Inflammatory macrophage (primary cell): ENCODE data around the gene CSF3R.
A peak's percentile ranks its signal among the peaks of the same experiment; 100 is the strongest.
"Not testable (repeated sequence)": the region's sequence is repeated elsewhere in the genome, so short reads cannot be mapped to it uniquely, and the experiment has no call there.

Experiments
- DNase-seq, 2 donors: peaks; one replicate each; pipeline ENCODE4 v3.0.0-alpha.2; 2020 to 2022

Gene CSF3R

DNA sequence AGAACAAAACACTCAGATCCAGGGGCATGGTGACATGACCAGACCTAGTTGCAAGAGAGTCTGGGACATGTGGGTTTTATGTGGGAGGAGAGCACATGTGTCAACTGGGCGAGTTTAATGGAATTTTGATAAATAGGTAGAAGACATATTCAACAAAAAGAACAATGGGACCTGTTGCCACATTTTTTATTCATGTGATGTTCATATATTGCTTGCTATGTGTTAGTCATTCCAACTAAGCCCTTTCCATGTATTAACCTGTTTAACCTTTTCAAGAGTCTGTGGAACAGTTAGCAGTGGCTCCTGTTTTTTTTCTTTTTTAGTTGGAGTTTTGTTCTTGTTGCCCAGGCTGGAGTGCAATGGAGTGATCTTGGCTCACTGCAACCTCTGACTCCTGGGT, 30.1 kb upstream of the CSF3R start:
- no peak for DNase-seq

DNA sequence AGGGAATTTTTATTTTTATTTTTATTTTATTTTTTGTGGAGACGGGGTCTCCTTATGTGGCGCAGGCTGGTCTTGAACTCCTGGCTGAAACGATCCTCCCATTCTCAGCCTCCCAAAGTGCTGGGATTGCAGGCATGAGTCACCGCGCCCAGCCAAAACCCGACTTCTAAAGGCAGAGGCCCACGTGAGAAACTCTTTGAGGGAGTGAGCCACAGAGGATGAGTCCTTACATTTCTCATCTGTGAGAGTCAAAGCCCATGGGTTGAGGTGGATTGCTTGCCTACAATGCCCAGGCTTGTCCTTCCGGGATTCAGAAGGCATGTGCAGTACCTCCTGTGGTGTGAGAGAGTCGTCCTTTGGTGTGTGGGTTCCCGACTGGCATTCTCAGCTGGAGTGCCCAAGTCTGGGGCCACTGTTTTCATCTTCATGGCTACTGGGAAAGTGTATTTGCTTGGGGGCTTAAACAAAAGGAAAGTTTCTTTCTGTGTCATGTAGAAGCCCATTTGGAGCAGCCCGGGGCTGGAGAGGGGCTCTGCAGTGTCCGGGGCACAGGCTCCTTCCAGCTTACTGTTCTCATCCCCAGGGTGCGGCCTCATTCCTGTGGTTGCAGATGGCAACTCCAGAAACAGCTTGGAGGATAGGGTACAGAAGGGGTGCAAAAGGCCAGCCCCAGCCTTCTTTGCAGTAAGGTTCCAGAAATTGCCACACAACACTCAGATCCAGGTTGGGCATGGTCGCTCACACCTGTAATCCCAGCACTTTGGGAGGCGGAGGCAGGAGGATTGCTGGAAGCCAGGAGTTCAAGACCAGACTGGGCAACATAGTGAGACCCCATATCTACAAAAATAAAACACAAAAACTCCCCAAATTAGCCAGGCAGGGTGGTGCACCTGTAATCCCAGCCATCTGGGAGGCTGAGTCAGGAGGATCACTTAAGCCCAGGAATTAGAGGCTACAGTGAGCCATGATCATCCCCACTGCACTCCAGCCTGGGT, 29.4 kb upstream of the CSF3R start:
- no peak for DNase-seq

DNA sequence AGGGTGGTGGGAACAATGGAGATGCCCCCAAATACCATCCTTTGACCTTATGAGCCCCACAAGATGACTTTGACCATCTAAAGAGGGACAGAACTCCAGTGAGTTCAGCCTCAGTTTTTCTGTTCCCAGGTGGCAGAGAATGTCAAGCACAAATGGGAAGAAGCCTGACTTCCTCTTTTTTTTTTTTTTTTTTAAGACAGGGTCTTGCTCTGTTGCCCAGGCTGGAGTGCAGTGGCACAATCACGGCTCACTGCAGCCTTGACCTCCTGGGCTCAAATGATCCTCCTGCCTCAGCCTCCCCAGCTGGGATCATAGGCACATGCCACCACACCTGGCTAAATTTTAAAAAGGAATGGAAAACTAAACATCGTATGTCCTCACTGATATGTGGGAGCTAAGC, 28.5 kb upstream of the CSF3R start:
- DNase-seq, result not testable (repeated sequence)

DNA sequence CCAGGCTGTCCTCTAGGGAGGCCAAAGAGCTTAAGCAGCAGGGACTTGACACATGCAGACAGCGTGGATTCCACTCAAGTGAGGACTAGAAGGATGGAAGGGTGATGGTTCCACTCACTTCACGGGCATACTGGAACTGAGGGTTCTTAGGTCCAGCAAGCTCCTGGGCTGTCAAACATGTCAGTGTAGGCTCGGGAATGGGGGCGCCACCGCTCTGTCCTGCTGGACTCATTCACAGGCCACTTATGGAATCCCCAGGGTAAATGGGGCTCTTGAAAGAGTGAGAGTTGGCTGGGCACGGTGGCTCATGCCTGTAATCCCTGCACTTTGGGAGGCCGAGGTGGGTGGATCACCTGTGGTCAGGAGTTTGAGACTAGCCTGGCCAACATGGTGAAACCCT, 27.7 kb upstream of the CSF3R start:
- no peak for DNase-seq

DNA sequence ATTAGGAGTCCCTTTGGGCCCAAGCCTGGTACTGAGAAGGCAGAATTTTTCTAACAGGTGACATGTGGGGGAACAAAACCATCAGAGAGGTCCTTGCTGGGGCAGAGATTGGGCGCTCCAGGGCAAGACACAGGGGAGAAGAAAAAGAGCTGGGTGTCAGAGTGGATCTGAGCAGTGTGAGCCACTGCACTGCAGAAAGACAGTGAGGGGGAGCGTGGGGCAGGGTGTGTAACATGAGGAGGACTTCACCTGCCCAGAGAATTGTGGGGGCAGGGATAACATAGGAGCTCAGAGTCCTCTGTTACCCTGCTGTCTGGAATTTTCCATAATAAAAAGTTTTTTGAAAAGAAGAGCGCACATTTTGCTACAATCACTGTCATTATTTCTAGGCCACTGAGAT, 25.5 kb upstream of the CSF3R start:
- DNase-seq, result no peak

DNA sequence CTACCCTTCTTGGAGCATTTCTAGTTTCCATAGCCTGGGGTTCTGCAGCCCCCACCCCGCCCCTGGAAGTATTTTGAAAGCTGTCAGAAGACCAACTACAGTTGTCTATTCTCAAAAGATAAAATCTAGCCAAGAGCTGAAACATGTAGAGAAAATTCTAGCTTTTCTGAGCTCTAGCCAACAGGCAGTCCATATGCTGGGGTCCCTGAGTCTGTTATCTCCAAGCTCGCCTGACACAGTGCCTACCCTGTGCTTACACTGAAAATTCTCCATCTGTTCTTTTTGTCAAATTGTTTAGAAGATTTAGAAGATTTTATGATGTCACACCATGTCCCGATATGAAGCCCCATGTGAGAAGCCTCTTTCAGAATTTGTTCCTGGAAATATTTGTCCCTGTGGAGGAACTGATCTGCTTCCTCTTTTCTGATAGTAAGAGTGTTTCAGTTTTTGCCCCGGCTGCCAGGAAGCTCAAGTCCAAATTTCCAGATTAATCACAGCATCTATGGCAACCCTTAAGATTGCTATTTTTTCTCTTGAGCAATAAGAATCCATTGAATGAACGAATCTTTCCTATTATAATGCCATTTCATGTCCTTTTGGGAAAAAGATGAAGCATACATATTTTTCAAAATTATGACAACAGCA, 23.7 kb upstream of the CSF3R start:
- peak in 1 of 2 donors; percentile 8 for DNase-seq

DNA sequence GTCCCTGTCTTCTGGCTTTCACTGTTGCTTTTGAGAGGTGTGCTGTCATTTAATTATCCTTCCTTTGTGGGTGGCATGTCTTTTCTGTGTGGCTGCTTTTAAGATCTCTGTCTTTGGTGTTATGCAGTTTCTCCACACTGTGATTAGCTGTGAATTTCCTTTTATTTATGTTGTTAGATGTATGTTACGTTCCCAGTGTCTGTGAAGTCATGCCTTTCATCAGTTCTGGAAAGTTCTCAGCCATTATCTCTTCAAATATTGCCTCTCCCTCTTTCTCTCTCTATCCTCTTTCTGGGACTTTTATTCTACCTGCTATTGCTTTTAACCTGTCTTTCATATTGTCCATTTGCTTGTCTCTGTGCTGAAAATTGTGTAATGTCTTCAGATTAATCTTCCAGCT, 21.0 kb upstream of the CSF3R start:
- DNase-seq, result no peak

DNA sequence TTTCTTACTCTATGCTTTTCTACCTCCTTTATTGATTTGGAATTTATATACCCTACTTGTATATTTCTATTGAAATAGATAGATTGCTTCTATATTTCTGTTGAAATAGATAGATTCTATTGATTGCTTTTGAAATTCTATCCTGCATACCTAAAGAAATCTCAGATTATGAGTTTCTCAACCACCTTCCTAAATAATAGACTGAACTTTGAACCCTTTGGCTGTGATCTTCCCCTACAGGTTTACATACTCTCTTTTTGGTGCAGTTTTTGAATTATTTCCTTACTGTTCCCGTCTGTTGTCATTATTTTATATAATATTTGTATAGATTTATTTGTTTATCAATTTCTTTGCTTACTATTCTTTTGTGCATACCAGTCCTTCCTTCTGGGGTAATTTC, 20.4 kb upstream of the CSF3R start:
- DNase-seq, result no peak

DNA sequence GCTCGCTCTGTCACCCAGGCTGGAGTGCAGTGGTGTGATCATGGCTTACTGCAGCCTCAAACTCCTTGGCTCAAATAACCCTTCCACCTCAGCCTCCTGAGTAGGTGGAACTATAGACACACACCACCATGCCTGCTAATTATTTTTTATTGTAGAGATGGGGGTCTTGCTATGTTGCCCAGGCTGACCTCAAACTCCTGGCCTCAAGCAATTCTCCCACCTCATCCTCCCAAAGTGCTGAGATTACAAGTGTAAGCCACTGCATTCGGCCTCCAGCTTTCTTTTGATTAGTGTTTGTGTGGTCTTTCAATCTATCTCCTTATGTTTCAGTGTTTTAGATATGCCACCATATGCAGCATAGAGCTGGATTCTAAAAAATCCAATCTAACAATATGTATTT, 19.9 kb upstream of the CSF3R start:
- DNase-seq, result no peak

DNA sequence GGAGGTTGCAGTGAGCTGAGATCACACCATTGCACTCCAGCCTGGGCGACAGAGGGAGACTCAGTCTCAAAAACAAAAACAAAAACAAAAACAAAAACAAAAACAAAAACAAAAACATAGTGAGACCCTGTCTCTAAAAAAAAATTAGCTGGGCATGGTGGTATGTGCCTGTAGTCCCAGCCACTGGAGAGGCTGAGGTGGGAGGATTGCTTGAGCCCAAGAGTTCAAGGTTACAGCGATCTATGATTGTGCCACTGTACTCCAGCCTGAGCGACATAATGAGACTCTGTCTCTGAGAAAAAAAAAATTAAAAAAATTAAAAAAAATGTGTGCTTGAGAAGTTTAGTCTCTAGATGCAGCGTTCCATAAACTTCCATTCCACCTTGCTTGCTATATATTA, 19.2 kb upstream of the CSF3R start:
- DNase-seq, result not testable (repeated sequence)

DNA sequence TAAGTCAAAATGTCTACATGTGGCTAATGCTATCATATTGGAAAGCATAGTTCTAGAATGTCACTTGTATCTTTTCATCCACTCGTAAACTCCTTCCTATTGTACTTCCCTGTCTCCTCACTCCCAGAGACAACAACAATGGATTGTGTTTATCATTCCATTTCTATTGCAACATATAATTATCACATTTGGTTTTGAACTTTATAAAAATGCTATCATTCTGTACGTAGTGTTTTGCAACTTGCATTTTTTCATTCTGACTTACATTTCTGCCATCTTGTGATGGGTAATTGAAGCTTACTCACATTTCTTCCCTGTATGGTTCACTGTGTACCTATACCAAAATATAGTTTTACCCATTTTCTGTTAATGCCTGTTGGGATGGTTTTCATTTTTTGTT, 14.5 kb upstream of the CSF3R start:
- DNase-seq, result no peak

DNA sequence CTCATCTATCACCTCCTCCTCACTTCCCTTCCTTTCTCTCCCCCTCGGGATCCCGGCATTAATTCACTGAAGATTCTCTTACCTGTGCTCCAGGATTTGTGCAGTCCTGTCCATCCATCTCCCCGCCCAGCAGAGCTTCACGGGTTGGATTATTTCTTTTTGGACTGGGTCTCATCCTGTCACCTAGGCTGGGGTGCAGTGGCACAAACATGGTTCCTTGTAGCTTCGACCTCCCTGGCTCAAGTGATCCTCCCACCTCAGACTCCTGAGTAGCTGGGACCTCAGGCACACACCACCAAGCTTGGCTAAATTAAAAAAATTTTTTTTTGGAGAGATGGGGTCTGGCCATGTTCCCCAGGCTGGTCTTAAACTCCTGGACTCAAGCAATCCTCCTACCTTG, 12.3 kb upstream of the CSF3R start:
- no peak for DNase-seq

DNA sequence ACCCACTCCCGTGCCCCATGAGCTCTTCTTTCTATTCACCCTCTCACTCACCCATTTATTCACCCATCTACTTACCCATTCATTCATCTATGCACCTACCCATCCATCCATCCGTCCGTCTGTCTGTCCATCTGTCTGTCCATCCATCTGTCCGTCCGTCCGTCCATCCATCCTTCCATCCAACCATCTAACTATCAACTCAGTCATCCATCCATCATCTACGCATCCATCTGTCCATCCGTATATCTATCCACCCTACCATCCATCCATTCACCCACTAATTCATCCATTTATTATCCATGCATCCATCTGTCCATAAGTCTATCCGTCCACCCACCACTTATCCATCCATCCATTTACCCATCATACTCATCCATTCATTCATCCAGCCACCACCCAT, 10.8 kb upstream of the CSF3R start:
- DNase-seq, result no peak

DNA sequence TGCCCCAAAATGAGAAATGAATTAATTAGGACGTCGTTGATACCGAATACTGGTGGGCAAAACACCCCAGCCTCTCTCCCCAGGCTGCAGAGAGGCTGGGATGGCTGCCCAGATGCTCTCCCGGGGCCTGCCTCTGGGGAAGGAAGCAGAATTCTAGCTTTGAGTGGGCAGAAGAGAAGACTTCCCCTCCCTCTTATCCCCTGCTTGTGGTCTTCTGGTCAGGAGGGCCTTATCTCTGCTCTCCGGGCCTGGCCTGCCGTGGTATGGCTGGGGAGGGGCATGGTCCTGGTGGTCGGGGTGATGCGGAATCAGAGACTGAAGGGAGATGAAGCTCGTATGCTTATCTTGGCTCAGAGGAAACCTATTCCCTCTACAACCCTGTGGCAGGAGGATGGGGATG, 9.8 kb upstream of the CSF3R start:
- no peak for DNase-seq

DNA sequence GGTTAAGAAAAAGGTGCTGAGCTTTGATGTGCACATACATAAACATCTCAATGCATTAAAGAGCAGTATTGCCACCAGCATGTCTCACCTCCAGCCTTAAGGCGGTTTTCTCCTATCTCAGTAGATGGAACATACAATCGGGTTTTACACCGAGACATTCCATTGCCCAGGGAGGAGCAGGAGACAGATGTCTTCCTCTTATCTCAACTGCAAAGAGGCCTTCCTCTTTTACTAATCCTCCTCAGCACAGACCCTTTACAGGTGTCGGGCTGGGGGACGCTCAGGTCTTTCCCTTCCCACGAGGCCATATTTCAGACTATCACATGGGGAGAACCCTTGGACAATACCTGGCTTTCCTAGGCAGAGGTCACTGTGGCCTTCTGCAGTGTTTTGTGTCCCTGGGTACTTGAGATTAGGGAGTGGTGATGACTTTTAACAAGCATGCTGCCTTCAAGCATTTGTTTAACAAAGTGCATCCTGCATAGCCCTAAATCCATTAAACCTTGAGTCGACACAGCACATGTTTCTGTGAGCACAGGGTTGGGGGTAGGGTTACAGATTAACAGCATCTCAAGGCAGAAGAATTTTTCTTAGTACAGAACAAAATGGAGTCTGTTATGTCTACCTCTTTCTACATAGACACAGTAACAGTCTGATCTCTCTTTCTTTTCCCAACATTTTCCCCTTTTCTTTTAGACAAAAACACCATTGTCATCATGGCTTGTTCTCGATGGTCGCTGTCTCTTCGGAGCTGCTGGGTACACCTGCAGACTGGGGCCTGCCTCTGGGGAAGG, 6.7 kb upstream of the CSF3R start:
- DNase-seq, result not testable (repeated sequence)

DNA sequence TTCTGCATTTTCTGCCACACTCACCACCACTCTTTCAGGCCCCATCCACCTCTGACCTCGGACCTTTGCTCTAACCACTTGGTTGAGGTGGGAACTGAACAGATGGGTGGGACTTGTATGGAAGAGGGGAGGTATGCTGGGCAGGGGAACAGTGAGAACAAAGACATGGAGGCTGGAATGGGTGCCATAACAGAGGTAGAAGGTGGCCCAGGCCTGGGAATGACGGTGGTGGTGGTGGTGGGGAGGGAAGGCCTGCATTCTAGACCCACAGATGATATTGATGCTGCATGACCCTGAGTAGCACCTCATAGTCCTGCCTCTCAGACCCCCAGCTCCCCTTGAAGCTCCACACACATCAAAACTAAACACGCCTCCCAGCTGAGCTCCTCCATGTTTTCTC, 5.2 kb upstream of the CSF3R start:
- no peak for DNase-seq

DNA sequence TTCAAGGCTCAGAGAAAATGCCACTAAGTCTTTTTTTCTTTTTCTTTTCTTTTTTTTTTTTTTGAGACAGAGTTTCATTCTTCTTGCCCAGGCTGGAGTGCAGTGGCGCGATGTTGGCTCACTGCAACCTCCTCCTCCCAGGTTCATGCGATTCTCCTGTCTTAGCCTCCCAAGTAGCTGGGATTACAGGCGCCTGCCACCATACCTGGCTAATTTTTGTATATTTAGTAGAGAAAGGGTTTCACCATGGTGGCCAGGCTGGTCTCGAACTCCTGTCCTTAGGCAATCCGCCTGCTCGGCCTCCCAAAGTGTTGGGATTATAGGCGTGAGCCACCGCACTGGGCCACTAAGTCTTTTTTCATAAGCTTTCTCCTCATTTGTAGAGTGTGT, 4.6 kb upstream of the CSF3R start:
- DNase-seq, result not testable (repeated sequence)

DNA sequence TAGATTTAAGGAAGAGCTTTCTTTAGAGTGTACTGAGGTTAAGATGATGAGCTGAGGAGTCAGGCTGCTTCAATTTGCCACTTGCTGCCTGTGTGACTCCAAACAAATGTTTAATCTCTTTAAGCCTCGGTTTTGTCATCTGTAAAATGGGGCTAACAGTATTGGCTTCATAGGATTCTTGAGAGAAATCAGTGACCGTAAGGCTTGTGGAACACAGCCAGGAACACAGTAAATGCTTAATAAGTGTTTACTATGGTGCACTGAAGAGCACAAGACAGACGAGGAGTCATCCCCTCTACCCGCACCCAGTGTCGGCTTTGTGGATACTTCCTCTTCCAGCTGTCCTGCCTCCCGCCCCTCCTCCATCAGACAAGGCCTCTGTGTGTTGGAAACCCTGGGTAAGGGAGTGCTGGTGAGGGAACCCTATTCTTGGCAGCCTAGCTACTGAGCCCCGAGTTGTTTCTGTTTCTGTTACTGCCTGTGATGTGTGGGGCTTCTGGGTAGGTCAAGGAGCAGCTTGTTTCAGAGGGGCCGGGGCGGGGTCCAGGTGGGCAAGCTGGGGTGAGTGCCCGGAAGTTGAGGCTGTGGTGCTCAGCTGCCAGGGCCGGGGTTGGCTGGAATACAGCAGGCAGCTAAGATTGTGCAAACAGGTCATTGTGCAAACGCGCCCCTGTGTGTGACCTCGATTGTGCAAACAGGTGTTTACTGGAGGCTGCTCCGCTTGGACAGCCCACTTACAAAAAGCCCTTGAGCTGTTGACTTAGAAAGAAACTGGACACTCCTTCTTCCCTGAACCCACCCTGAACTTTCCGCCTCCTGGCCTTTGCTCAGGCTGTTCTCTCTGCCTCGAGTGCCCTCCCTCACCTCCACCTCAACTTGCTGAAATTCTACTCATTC, 4.0 kb upstream of the CSF3R start:
- DNase-seq, result peak; percentile 92

DNA sequence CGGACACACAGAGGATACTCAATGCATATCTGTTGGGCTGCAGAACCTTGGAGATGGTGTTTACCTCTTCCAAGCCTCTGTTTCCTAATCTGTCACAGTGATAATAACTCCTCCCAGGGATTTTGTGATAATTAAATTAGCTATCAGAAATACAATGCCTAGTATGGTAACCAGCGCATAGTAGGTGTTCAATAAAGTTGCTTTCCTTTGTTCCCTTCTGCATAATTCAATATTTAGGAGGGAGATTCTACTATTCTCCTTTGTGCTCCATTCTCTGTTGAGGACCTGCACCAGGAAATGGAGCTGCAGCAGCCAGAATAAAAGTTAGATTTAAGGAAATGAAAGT, 3.4 kb upstream of the CSF3R start:
- DNase-seq, result no peak

DNA sequence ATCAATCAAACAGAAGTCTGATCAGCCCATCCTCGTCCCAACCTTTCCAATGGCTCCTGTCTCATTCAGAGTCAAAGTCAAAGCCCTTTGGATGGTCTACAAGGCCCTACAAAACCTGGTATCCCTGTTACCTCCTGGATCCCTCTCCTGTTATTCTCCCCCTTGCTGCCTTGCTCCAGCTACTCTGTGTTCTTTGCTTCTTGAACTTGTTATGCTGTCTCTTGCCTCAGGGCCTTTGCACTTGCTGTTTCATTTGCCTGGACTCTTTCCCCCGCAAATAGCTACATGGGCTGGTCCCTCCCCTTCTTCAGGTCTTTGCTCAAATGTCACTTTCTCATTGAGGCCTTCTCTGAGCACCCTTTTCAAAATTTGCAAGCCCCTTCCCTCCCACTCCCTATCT, 1.4 kb upstream of the CSF3R start:
- no peak for DNase-seq

DNA sequence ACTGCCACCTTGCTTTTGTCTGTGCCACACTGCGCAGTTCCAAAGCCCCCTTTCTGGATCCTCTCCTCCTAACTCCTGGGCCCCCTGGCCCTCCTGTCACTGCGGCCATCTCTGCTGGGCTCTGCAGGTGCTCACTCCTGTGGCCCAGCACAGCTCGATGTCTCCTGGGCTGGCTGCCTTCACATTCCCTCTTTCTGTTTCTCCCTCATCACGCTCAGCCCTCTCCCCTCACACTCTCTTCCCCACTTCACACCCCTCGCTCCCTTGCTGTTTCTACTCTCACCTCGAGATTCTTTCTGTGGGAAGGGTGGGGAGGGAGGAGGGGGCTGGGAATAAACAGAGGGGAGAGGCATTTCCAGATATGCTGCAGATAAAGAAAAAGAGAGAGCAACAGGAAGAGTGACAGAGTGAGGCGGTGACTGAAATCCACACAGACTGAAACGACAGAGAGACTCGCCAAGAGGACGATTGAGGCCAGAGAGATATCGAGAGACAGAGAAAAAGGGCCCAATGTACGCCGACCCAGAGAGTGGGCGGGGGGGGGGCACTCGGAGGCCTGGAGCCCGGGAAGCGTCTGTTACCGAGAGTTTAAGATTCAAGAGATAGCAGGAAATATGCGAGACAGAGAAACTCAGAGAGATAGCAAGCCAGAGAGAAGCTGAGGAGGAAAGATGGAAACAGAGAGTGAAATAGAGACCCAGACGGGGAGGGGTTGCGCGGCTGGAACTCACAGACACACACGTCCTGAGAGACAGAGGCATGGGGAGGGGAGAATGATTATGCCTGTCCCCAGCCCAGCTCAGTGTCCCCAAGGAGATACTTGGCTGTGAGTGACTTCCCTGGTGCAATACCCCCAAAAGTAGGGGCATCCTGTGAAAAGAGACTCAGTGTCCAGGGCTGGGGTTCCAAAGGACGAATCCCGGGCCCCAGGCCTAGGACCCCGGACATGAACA, 666 bp downstream of the CSF3R start:
- no peak for DNase-seq
